ENCODE measurements around the gene PAPOLG. TPM values are rescaled to one million over a fixed set of nuclear protein-coding genes. Genes with fewer than 3 reads are reported as not detected.
A peak's percentile ranks its signal among the peaks of the same experiment; 100 is the strongest.

Gene PAPOLG
- total and polyA plus RNA-seq, 9 of the 15 experiments (the other 6 are each of a cell fraction or from before 2014, with no cell fraction given): 3.9 to 16.3 (median 10.0) TPM

GRCh38 chr2:60708630-60709320 is 47.3 kb upstream of the PAPOLG start:
- Histone ChIP-seq H2AFZ (ENCODE audit: low read depth, low read length) (no peak overlapping the region), H3K79me2 (ENCODE audit: control insufficient read depth, insufficient read depth, low read length) (no peaks in the 10 kb centered on the region), H3K4me3 (no peak overlapping the region), H4K20me1 (replicated peaks; ENCODE audit: control insufficient read depth, insufficient read depth, low read length) (no peaks in the 10 kb centered on the region), H3K36me3 (ENCODE audit: control insufficient read depth, insufficient read depth, low read length) (no peaks in the 10 kb centered on the region), H3K9ac (ENCODE audit: insufficient read depth in 1 of 2, low read depth in 2 of 2, low read length in 2 of 2) (peak overlapping the region in 1 of 2 experiments; percentile 9; a peak in 1 of 4 replicates), H3K27me3 (ENCODE audit: control insufficient read depth in 2 of 2, insufficient read depth in 2 of 2, low read length in 2 of 2) (peaks cover 8 to 15% of the 10 kb centered on the region in 2 experiments), H3K4me1 (replicated peaks in 1 of 2; ENCODE audit: control insufficient read depth in 2 of 2, insufficient read depth in 2 of 2, low read length in 2 of 2) (peaks cover 0 to 2% of the 10 kb centered on the region in 2 experiments; a peak in 1 of 5 replicates), H3K27ac (ENCODE audit: extremely low read depth, low read depth, low read length) (no peak overlapping the region), H3K9me1 (ENCODE audit: control insufficient read depth, insufficient read depth, low read length) (no peaks in the 10 kb centered on the region), H3K4me2 (ENCODE audit: insufficient read depth, low read length) (no peak overlapping the region), H3K9me3 (replicated peaks; ENCODE audit: control insufficient read depth, insufficient read depth, low read depth, low read length) (no peaks in the 10 kb centered on the region)
- peak; percentile 97 for TF ChIP-seq PRDM10 (IDR thresholded peaks at IDR 0.05; ENCODE audit: partially characterized antibody)
- peak in 1 of 2 experiments; percentile 75; a peak in 2 of 4 replicates for TF ChIP-seq FOXK2 (conservative IDR thresholded peaks at IDR 0.05 in 1 of 2, IDR thresholded peaks at IDR 0.05 in 1 of 2; ENCODE audit: low read depth in 2 of 2)
- TF ChIP-seq ATF3 (IDR thresholded peaks at IDR 0.05): no peak
- TF ChIP-seq ATF3 (CRISPR knock-in tag; conservative IDR thresholded peaks at IDR 0.05): no peak
- peak; percentile 55 for TF ChIP-seq ATF7 (IDR thresholded peaks at IDR 0.05)
- BruUV-seq (replicated peaks): no TSS peak
- DNase-seq (ENCODE audit: extremely low read depth in 1 of 4, low spot score in 3 of 4) (no peak), ATAC-seq (peak; percentile 21; the same call in 1 of the 3 replicates), FAIRE-seq (no peak)
- ChIA-PET POLR2A (interaction anchor here (0.6 kb wide), 2 partner anchors 290 to 487 kb away, joined by 3 read pairs; no protein-coding TSS in a partner anchor), CTCF (ENCODE audit: low intra/inter-chr PET ratio) (interaction anchor here (2.1 kb wide), 1 partner anchor 291 kb away, joined by 14 read pairs; no protein-coding TSS in a partner anchor)
- intact Hi-C loops (cut with micrococcal nuclease) (loop anchor here (5.0 kb wide), 1 partner anchor 1204 kb away; no protein-coding TSS in a partner anchor), in situ Hi-C loops (cut with MboI) (loop anchor here (5.0 kb wide), 1 partner anchor 289 kb away; no protein-coding TSS in a partner anchor)
- 22% methylated on average over 7 of the region's 7 CpGs for WGBS (ENCODE audit: insufficient coverage, low coverage, missing lambda C conversion rate)
